Measurements from ENCODE around the gene CCBE1.

Gene CCBE1

DNA sequence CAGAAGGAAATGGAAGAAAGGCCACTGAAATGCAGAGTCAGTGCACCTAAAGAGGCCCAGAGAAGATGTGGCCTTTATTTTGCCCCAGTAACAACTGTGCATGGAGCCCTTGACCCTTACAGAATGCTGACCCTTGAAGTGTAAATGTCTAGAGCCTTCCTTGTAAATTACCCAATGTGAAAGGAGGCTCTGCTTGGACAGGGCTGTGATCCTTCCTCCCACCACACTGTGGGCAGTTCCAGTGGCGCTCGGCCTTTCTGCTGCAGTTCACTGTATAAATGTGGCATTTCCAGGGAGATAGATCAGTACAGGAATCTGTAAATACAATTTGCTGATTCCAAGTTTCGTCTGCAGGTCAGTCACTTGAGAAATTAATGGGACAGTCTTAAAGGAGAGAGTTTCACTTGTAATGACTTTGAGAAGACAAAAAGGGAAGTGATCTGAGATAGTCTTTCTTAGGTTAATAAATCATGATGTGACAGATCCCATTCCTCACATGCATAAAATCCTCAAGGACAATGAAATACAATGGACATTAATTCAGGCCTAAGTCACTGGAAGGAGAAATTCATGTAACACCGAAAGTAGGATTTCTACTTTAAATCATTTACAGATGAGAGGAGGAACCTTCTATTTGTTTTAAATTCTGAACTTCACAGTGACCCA is 204.3 kb downstream of the CCBE1 start:
- DNase-seq (ENCODE audit: low read depth), result no peak

DNA sequence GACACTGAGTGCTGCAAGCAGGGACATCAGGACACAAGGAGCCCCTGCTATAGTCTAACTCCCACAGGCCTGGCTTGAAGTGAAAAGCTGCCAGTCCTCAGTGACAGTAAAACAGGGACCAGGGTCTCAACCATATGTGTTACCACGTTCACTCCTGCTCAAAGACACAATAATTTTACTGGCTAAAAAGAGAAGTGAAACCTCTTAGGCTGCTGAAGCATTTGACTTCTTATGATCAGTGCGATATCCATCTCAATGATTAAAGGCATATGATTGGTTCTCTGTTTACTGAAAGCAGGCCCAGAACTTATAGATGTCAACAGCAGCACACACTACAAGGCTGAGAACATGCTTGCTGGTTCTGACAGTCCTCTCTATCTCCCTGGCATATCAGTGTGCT is 208.3 kb downstream of the CCBE1 start:
- no peak for DNase-seq (ENCODE audit: low read depth)

DNA sequence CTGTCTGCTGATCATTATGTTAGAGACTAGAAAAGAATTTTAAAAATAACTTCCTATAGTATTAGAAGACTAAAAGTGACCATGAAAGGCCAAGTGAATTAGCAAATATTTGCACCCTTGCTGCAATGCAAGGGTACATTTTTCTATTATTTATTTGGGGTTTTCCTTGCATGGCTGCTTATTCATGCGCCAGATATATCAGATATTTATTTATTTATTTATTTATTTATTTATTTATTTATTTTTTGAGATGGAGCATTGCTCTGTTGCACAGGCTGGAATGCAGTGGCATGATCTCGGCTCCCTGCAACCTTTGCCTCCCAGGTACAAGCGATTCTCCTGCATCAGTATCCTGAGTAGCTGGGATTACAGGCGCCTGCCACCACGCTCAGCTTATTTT is 211.8 kb downstream of the CCBE1 start:
- no peak for DNase-seq (ENCODE audit: low read depth)

- no peak for DNase-seq (ENCODE audit: low read depth)
These were observed 212.5 kb downstream of the CCBE1 start for GRCh38 chr18:59484561-59485328.

GRCh38 chr18:59484131-59484530 is 213.1 kb downstream of the CCBE1 start:
- no peak for DNase-seq (ENCODE audit: low read depth)

GRCh38 chr18:59481436-59481835 is 215.8 kb downstream of the CCBE1 start:
- no peak for DNase-seq (ENCODE audit: low read depth)

- no peak for DNase-seq (ENCODE audit: low read depth)
These were observed 217.4 kb downstream of the CCBE1 start for GRCh38 chr18:59479776-59480175.

DNA sequence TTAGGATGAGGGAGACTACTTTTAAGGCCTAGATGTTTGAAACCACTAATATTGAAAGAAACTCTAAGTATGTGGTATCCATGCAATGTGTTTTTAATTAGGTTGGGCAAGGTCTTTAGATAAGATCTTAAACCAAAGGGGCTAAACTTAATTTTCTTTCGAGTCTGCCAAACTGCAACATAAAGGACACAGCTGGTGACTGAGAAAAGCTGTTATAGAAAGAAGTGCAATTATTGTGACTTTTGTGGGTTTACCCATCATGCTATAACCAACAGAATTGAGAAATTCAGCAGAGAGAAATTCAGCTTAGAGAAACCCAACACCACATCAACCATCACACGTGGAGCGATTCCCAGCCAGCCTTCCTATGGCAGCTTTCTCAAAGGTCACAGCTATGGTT is 218.6 kb downstream of the CCBE1 start:
- DNase-seq (ENCODE audit: low read depth), result no peak

DNA sequence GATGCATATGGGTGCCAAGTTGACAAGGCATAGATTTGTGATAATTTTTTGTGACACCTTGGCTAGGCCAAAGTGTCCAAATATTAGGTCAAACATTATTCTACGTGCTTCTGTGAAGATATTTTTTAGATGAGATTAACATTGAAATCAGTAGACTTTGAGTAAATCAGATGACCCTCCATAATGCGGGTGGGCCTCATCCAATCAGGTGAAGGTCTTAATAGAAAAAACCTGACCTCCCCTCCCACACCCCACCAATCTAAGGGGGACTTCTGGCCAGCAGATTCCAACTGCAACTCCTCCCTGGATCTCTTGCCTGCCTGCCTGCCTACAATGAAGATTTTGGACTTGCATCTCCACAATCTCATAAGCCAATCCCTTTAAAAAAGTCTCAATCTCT is 219.4 kb downstream of the CCBE1 start:
- DNase-seq (ENCODE audit: low read depth), result no peak

- no peak for DNase-seq (ENCODE audit: low read depth)
These were observed 226.6 kb downstream of the CCBE1 start for GRCh38 chr18:59470561-59471121.

DNA sequence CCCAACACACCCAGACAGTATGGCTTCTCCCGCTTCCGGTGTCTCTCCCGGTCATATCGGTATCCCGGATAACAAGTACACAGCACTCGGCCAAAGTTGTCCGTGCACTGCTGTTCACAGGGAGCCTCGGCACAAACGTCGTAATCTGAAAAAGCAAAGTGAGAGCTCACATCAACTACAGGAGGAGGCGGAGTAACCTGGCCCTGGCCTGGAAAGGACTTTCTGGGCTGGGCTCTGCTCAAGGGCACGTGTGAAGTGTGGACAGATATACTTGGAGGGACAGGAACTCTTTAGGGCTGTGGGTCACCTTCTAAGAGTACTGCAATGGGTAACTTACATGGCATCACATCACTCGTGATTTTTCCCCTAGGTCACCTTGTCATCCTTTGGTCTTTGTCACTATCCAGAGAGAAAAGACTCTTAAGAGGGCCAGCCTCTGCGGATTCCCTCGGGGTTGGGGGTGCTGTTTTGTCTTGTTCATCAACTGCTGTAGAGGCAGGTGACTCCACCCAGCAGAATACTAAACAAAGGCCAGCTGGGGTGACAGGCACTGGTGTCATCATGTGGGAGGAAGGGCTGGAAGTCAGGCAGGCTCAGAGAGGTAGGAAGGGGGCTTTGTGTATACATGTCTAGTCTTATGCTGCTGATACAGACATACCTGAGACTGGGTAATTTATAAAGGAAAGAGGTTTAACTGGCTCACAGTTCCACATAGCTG is 227.6 kb downstream of the CCBE1 start:
- DNase-seq (ENCODE audit: low read depth), result no peak

DNA sequence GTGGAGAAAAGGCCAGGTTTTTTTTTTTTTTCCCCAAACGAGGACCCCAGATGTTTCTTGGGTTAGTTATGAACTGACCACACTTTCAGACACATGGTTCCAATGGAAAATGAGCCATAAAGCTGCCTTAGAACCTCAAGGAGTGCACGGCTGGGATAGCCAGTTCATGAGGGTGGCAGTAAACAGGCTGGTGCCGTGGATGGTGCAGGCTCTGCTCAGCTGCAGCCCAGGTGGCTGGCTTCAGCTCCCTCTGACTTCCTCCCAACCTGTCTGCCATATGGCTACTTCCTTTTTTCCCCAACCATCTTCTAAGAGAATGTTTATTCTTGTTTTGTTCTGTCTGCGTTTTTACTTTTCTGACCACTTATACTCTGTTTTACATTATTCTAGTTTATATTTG is 228.4 kb downstream of the CCBE1 start:
- DNase-seq (ENCODE audit: low read depth), result no peak

DNA sequence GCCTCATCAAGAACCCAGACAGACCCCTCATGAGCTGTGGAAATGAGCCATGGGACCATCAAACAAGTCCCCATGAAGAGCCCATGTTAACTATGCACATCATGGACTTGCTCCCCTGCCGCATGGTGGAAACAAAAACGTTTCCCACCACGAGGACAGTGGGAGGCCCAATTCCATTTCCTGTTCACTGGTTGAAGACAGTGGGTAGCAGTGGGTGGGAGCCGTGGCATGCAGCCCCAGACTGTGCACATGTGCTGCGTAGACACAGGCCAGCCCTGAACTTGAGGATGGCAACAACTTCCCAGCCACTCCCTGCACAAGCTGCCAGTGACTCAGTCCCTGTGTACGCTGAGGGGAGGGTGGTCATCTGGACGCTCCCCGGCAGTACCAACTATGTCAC is 229.7 kb downstream of the CCBE1 start:
- no peak for DNase-seq (ENCODE audit: low read depth)

DNA sequence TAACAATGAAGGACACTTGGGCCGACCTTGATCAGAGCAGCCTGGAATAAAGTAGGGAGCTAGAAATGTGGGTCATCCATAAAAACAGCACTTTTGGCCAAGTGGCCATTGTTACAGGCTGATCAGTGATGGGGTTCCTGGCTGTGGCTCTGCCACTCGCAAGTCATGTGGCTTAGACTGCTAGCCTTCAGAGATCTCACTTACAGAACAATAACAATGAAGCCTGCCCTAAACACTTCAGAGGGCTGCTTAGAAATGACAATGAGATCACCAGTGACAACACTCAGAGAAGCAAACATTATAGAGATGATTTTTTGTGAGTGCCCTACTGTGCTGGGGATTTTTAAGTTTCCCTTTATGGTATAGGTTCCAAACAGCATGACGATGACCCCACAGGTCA is 230.2 kb downstream of the CCBE1 start:
- DNase-seq (ENCODE audit: low read depth), result no peak

GRCh38 chr18:59464486-59464885 is 232.7 kb downstream of the CCBE1 start:
- no peak for DNase-seq (ENCODE audit: low read depth)

DNA sequence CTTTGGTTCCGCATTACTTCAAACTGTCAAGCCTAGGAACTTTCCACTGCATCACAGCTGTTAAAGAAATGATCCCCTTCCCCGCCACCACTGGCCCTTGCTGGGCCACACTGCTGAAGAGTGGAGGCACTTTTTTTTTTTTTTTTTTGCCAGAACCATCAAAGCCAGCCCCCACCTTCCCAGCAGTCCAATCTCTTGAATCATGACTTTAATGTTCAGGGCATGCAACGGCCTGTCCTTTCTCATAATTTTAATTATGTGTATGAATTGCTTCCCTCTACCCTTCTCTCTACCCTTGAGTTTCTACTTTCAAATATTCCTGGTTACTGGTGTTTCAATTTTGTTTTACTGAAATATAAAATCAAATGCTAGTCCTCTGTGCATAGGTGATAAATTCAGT is 236.1 kb downstream of the CCBE1 start:
- DNase-seq (ENCODE audit: low read depth), result no peak

GRCh38 chr18:59460072-59460420 is 237.2 kb downstream of the CCBE1 start:
- no peak for DNase-seq (ENCODE audit: low read depth)

DNA sequence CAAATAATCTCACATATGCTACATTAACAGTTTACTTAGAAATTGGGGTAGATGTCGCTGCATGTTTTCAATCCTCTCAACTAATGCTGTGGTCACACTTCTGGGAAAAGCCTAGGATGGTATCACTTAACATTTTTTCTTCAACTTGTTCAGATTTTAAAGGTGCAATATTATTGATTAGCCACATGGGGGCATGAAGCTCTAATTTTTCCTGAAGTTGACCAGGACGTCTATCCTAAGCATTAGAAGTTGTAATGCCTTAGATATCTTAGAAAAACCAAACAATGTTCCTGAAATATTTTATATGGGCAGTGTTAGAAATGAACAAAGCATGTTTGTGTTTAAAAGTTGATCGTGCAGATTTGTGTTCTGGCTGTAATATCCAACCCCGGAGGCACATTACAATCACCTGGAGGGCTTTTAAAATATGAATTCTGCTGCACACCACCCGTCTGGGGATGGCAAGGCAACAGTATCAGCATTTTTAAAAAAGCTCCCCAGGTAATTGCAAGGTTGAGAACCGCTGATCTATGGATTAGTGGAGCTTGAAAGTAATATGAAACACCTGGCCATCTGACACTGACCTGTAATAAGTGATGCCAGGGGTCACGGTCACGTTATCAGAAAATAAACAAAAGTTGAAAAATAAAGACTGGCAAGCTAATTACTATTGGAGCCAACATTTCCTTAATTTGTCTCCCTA is 237.7 kb downstream of the CCBE1 start:
- no peak for DNase-seq (ENCODE audit: low read depth)

DNA sequence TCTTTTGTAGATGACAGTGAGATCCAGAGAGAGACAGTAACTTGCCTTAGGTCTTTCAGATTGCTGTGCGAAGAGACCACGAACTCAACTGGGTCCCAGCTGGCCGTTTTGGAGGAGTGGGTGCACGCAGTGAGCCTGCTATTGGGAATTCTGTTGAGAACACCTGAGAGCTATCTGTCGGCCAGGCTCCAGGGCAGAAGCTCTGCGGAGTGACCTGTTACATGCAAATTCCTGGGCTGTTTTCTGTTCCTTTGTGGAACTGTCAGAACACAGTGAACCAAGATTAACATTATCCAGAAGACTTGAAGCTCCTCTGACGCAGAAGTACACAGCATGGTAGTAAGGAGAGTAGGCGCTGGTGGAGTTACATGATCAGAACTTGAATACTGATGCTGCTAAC is 238.6 kb downstream of the CCBE1 start:
- no peak for DNase-seq (ENCODE audit: low read depth)

DNA sequence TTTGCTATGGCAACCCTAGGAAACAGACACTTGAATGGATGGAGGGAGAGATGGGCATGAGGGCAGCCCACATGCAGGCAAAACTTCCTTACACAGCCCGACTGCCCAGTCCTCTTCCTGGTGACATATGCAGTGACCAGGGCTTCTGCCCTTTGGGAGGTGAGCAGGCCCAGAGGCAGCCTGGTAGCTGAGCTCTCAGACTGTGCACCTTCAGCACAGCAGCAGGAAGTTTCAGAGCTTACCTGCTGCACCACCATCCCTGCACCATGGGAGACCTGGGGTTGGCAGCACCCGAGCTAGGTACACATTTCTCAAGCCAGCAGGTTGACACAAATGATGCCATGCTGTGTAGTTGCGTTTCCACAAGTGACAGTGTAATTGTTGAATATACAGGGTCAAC is 240.6 kb downstream of the CCBE1 start:
- no peak for DNase-seq (ENCODE audit: low read depth)

- no peak for DNase-seq (ENCODE audit: low read depth)
These were observed 241.4 kb downstream of the CCBE1 start for GRCh38 chr18:59455728-59456276.
